Activated CD4-positive, alpha-beta memory T cell treated with anti-CD3 and anti-CD28 coated beads, Interleukin-2, amount 10 ng/mL, durations not matched to agents 7 days and 5 days (primary cell): ENCODE data around the gene TRIM56. TPM values are rescaled to one million over a fixed set of nuclear protein-coding genes. Genes with fewer than 3 reads are reported as not detected.
"Not testable (repeated sequence)": the region's sequence is repeated elsewhere in the genome, so short reads cannot be mapped to it uniquely, and the experiment has no call there.

Experiments
- CTCF ChIA-PET: fragments of 350-600 bp; sonication (Branson Sonifier 250); formaldehyde crosslinking; loops from one replicate; lab custom pipeline; 2021; ENCODE audit warnings: antibody characterized with exemption, inconsistent platforms; lab: Charles Lee
- POLR2A ChIA-PET: fragments of 350-600 bp; sonication (Branson Sonifier 250); formaldehyde crosslinking; loops from one replicate; lab custom pipeline; 2021; ENCODE audit warnings: antibody characterized with exemption; lab: Charles Lee
- DNase-seq: peaks from one replicate; pipeline ENCODE4 v3.0.0-alpha.2; 2020
- H3K27ac Mint-ChIP-seq: one replicate; pipeline ENCODE4 v1.8.0; 2021; ENCODE audit warnings: mild to moderate bottlenecking, mixed read lengths
- H3K27me3 Mint-ChIP-seq: one replicate; pipeline ENCODE4 v1.8.0; 2021; ENCODE audit warnings: mixed read lengths
- H3K36me3 Mint-ChIP-seq: one replicate; pipeline ENCODE4 v1.8.0; 2021; ENCODE audit warnings: low read depth, mixed read lengths
- H3K4me1 Mint-ChIP-seq: one replicate; pipeline ENCODE4 v1.8.0; 2021; ENCODE audit warnings: mixed read lengths
- H3K4me3 Mint-ChIP-seq: one replicate; pipeline ENCODE4 v1.8.0; 2021; ENCODE audit warnings: mild to moderate bottlenecking, mixed read lengths
- H3K9me3 Mint-ChIP-seq: one replicate; pipeline ENCODE4 v1.8.0; 2021; ENCODE audit warnings: mixed read lengths
- total RNA-seq, 2 experiments: library from RNA; stranded (reverse); gene quantifications; one replicate each; pipeline ENCODE4 v1.2.3, GENCODE V29; 2021

Gene TRIM56
- total RNA-seq, 2 experiments from 2014 or later: 72.6 to 72.7 TPM

GRCh38 chr7:101106386-101106785 lies 21.1 kb downstream of the TRIM56 start:
- DNase-seq: no peak
- POLR2A ChIA-PET: interaction anchor here (1.5 kb wide), 1 partner anchor 21 kb away, joined by 4 read pairs; the partner anchor contains the start of gene TRIM56
- H3K4me3 Mint-ChIP-seq: no peak overlapping the region
- CTCF ChIA-PET: no interaction called here
- peaks cover 25% of the 10 kb centered on the region for H3K27me3 Mint-ChIP-seq
- no peaks in the 10 kb centered on the region for H3K36me3 Mint-ChIP-seq
- H3K9me3 Mint-ChIP-seq: no peaks in the 10 kb centered on the region
- H3K4me1 Mint-ChIP-seq: no peaks in the 10 kb centered on the region
- no peak overlapping the region for H3K27ac Mint-ChIP-seq

GRCh38 chr7:101108330-101108857 lies 23.1 kb downstream of the TRIM56 start:
- Mint-ChIP-seq H3K27me3 (peaks cover 17% of the 10 kb centered on the region), H3K36me3 (no peaks in the 10 kb centered on the region), H3K9me3 (no peaks in the 10 kb centered on the region), H3K4me1 (no peaks in the 10 kb centered on the region), H3K27ac (no peak overlapping the region), H3K4me3 (no peak overlapping the region)
- ChIA-PET CTCF (no interaction called here), POLR2A (no interaction called here)
- DNase-seq: no peak

GRCh38 chr7:101108961-101109360 lies 23.7 kb downstream of the TRIM56 start:
- Mint-ChIP-seq H3K36me3 (no peaks in the 10 kb centered on the region), H3K27ac (no peak overlapping the region), H3K9me3 (no peaks in the 10 kb centered on the region), H3K4me1 (no peaks in the 10 kb centered on the region), H3K27me3 (peaks cover 15% of the 10 kb centered on the region), H3K4me3 (no peak overlapping the region)
- no peak for DNase-seq
- ChIA-PET POLR2A (interaction anchor here (1.3 kb wide), 1 partner anchor 8 kb away, joined by 3 read pairs; no protein-coding TSS in a partner anchor), CTCF (no interaction called here)

GRCh38 chr7:101109368-101109767 lies 24.1 kb downstream of the TRIM56 start:
- peaks cover 13% of the 10 kb centered on the region for H3K27me3 Mint-ChIP-seq
- H3K36me3 Mint-ChIP-seq: no peaks in the 10 kb centered on the region
- H3K27ac Mint-ChIP-seq: no peak overlapping the region
- ChIA-PET POLR2A (interaction anchor here (1.3 kb wide), 1 partner anchor 8 kb away, joined by 3 read pairs; no protein-coding TSS in a partner anchor), CTCF (interaction anchor here (0.8 kb wide), 1 partner anchor 83 kb away, joined by 3 read pairs; no protein-coding TSS in a partner anchor)
- H3K4me1 Mint-ChIP-seq: no peaks in the 10 kb centered on the region
- no peak for DNase-seq
- no peak overlapping the region for H3K4me3 Mint-ChIP-seq
- no peaks in the 10 kb centered on the region for H3K9me3 Mint-ChIP-seq

GRCh38 chr7:101111261-101111660 lies 26.0 kb downstream of the TRIM56 start:
- H3K9me3 Mint-ChIP-seq: no peaks in the 10 kb centered on the region
- H3K27ac Mint-ChIP-seq: no peak overlapping the region
- H3K4me3 Mint-ChIP-seq: no peak overlapping the region
- CTCF ChIA-PET: no interaction called here
- H3K27me3 Mint-ChIP-seq: peaks cover 8% of the 10 kb centered on the region
- no peaks in the 10 kb centered on the region for H3K36me3 Mint-ChIP-seq
- POLR2A ChIA-PET: no interaction called here
- no peaks in the 10 kb centered on the region for H3K4me1 Mint-ChIP-seq
- no peak for DNase-seq

GRCh38 chr7:101112233-101112632 lies 27.0 kb downstream of the TRIM56 start:
- no peak for DNase-seq
- no peaks in the 10 kb centered on the region for H3K36me3 Mint-ChIP-seq
- H3K9me3 Mint-ChIP-seq: no peaks in the 10 kb centered on the region
- CTCF ChIA-PET: no interaction called here
- H3K27me3 Mint-ChIP-seq: peaks cover 6% of the 10 kb centered on the region
- no peaks in the 10 kb centered on the region for H3K4me1 Mint-ChIP-seq
- POLR2A ChIA-PET: no interaction called here
- H3K4me3 Mint-ChIP-seq: no peak overlapping the region
- no peak overlapping the region for H3K27ac Mint-ChIP-seq

GRCh38 chr7:101113140-101113539 lies 27.9 kb downstream of the TRIM56 start:
- CTCF ChIA-PET, H3K4me1 Mint-ChIP-seq, H3K27ac Mint-ChIP-seq, H3K27me3 Mint-ChIP-seq, H3K36me3 Mint-ChIP-seq, POLR2A ChIA-PET, H3K4me3 Mint-ChIP-seq, DNase-seq, H3K9me3 Mint-ChIP-seq: not testable (repeated sequence)

- Mint-ChIP-seq H3K27me3 (peaks cover 3% of the 10 kb centered on the region), H3K4me1 (no peaks in the 10 kb centered on the region), H3K27ac (no peak overlapping the region), H3K36me3 (no peaks in the 10 kb centered on the region), H3K9me3 (no peaks in the 10 kb centered on the region), H3K4me3 (no peak overlapping the region)
- ChIA-PET CTCF (no interaction called here), POLR2A (no interaction called here)
- no peak for DNase-seq
Observed at GRCh38 chr7:101113836-101114235, 28.6 kb downstream of the TRIM56 start.

GRCh38 chr7:101114492-101114891 lies 29.2 kb downstream of the TRIM56 start:
- no peak for DNase-seq
- ChIA-PET CTCF (no interaction called here), POLR2A (no interaction called here)
- H3K36me3 Mint-ChIP-seq: no peaks in the 10 kb centered on the region
- no peak overlapping the region for H3K27ac Mint-ChIP-seq
- no peak overlapping the region for H3K4me3 Mint-ChIP-seq
- peaks cover 6% of the 10 kb centered on the region for H3K27me3 Mint-ChIP-seq
- H3K4me1 Mint-ChIP-seq: no peaks in the 10 kb centered on the region
- no peaks in the 10 kb centered on the region for H3K9me3 Mint-ChIP-seq

GRCh38 chr7:101115215-101115614 lies 29.9 kb downstream of the TRIM56 start:
- H3K27ac Mint-ChIP-seq: no peak overlapping the region
- no peak for DNase-seq
- H3K4me3 Mint-ChIP-seq: no peak overlapping the region
- ChIA-PET POLR2A (no interaction called here), CTCF (no interaction called here)
- no peaks in the 10 kb centered on the region for H3K4me1 Mint-ChIP-seq
- H3K9me3 Mint-ChIP-seq: no peaks in the 10 kb centered on the region
- H3K27me3 Mint-ChIP-seq: peaks cover 10% of the 10 kb centered on the region
- H3K36me3 Mint-ChIP-seq: no peaks in the 10 kb centered on the region

GRCh38 chr7:101116898-101117297 lies 31.6 kb downstream of the TRIM56 start:
- H3K4me3 Mint-ChIP-seq: no peak overlapping the region
- ChIA-PET POLR2A (no interaction called here), CTCF (no interaction called here)
- no peak overlapping the region for H3K27ac Mint-ChIP-seq
- H3K4me1 Mint-ChIP-seq: peaks cover 1% of the 10 kb centered on the region
- H3K9me3 Mint-ChIP-seq: no peaks in the 10 kb centered on the region
- H3K36me3 Mint-ChIP-seq: no peaks in the 10 kb centered on the region
- peaks cover 23% of the 10 kb centered on the region for H3K27me3 Mint-ChIP-seq
- DNase-seq: no peak

GRCh38 chr7:101118856-101119255 lies 33.6 kb downstream of the TRIM56 start:
- Mint-ChIP-seq H3K4me1 (peaks cover 9% of the 10 kb centered on the region), H3K9me3 (no peaks in the 10 kb centered on the region), H3K27me3 (peaks cover 41% of the 10 kb centered on the region), H3K27ac (no peak overlapping the region), H3K4me3 (no peak overlapping the region), H3K36me3 (no peaks in the 10 kb centered on the region)
- ChIA-PET POLR2A (no interaction called here), CTCF (interaction anchor here (0.9 kb wide), 1 partner anchor 15 kb away, joined by 3 read pairs; no protein-coding TSS in a partner anchor)
- no peak for DNase-seq

- Mint-ChIP-seq H3K9me3 (no peaks in the 10 kb centered on the region), H3K27ac (no peak overlapping the region), H3K36me3 (no peaks in the 10 kb centered on the region), H3K4me3 (no peak overlapping the region), H3K4me1 (peaks cover 16% of the 10 kb centered on the region), H3K27me3 (peaks cover 46% of the 10 kb centered on the region)
- no peak for DNase-seq
- ChIA-PET POLR2A (no interaction called here), CTCF (interaction anchor here (1.0 kb wide), 1 partner anchor 24 kb away, joined by 4 read pairs; no protein-coding TSS in a partner anchor)
Observed at GRCh38 chr7:101119876-101120275, 34.6 kb downstream of the TRIM56 start.

- CTCF ChIA-PET: interaction anchor here (1.0 kb wide), 1 partner anchor 24 kb away, joined by 4 read pairs; no protein-coding TSS in a partner anchor
Observed at GRCh38 chr7:101120315-101120714, 35.0 kb downstream of the TRIM56 start.

More at GRCh38 chr7:101120315-101120714, 35.0 kb downstream of the TRIM56 start:
- POLR2A ChIA-PET: no interaction called here
- Mint-ChIP-seq H3K27ac (no peak overlapping the region), H3K27me3 (peaks cover 50% of the 10 kb centered on the region), H3K9me3 (no peaks in the 10 kb centered on the region), H3K4me1 (peaks cover 21% of the 10 kb centered on the region), H3K4me3 (no peak overlapping the region), H3K36me3 (no peaks in the 10 kb centered on the region)
- DNase-seq: no peak
